Right renal pelvis (tissue), 4 donors: Measurements from ENCODE around the gene IPO5. TPM values are rescaled to one million over a fixed set of nuclear protein-coding genes. Genes with fewer than 3 reads are reported as not detected.
"Not testable (repeated sequence)": the region's sequence is repeated elsewhere in the genome, so short reads cannot be mapped to it uniquely, and the experiment has no call there.

Source experiments
- DNase-seq, 4 donors: peaks; one replicate each; pipeline ENCODE4 v3.0.0-alpha.2; 2013; ENCODE audit warnings: low read depth in 4 of 4, low spot score in 3 of 4, missing footprints in 1 of 4
- polyA plus RNA-seq, 4 donors: library from polyadenylated mRNA; unstranded; fragments of 120-200 nt; gene quantifications; one replicate each; pipeline ENCODE4 v1.2.1, GENCODE V29; 2013; ENCODE audit not compliant: insufficient read length in 4 of 4

IPO5 gene
- polyA plus RNA-seq, 4 donors = 160 to 180 (median 178) TPM

GRCh38 chr13:97948041-97948440 is 5.4 kb upstream of the IPO5 start:
- no peak for DNase-seq

DNA sequence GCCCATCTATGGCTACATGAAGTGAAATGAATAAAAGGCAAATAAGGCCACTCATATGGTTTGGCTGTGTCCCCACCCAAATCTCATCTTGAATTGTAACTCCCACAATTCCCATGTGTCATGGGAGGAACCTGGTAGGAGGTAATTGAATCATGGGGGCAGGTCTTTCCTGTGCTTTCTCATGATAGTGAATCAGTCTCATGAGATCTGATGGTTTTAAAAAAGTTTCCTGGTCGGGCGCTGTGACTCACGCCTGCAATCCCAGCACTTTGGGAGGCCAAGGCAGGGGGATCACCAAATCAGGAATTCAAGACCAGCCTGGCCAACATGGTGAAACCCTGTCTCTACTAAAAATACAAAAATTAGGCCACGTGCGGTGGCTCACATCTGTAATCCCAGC is 4.2 kb upstream of the IPO5 start:
- DNase-seq = not testable (repeated sequence)

DNA sequence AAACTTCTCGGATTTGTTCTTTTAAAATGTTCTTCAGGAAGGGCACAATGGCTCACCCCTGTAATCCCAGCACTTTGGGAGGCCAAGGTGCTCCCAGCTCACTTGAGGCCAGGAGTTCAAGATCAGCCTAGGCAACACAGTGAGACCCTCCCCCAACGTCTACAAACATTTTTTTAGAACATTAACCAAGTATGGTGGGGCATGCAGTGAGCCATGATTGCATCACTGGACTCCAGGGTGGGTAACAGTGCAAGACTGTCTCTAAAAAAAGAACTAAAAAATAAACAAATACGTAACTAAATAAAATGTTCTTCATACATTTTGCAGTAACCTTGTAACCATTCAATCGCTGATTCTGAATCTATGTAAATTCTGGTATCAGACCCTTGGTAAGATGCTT is 2.1 kb upstream of the IPO5 start:
- DNase-seq = no peak

DNA sequence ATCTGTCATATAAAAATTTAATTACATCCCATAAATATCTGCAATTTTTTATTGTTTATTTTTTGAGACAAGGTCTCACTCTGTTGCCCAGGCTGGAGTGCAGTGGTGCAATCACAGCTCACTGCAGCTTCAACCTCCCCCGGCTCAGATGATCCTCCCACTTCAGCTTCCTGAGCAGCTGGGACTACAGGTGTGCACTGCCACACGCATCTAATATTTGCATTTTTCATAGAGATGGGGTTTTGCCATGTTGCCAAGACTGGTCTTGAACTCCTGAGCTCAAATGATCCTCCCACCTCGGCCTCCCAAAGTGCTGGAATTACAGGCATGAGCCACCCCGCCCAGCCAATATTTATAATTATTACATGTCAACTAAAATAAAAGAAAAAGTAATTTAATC is 644 bp upstream of the IPO5 start:
- DNase-seq = not testable (repeated sequence)

DNA sequence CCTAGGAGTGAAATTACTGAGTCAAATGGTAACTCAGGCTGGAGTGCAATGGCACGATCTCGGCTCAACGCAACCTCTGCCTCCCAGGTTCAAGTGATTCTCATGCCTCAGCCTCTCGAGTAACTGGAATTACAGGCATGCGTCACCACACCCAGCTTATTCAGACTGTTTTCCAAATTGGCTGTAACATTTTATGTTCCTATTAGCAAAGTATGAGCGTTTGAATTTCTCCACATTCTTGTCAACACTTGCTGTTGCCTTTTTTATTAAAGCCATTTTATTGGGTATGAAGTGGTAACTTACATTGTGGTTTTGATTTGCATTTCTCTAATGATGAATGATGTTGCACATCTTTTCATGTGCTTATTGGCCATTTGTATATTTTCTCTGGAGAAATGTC is 7.9 kb downstream of the IPO5 start:
- no peak for DNase-seq

DNA sequence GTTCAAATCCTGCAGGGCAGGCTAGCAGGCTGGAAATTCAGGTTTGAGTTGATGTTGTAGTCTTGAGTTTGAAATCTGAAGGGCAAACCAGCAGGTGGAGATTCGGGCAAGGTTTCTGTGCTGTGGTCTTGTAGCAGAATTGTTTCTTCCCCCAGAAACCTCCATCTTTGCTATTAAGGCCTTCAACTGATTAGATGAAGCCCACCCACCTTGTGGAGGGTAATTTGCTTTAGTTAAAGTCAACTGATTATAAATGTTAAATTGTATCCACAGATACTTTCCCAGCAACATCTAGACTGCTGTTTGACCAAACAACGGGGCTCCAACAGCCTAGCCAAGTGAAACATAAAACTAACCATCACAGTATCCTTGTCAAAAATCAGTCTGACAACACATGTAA is 9.4 kb downstream of the IPO5 start:
- DNase-seq = no peak

- DNase-seq = no peak
These were observed 13.8 kb downstream of the IPO5 start for GRCh38 chr13:97967226-97967625.

- no peak for DNase-seq
These were observed 14.5 kb downstream of the IPO5 start for GRCh38 chr13:97967948-97968347.

DNA sequence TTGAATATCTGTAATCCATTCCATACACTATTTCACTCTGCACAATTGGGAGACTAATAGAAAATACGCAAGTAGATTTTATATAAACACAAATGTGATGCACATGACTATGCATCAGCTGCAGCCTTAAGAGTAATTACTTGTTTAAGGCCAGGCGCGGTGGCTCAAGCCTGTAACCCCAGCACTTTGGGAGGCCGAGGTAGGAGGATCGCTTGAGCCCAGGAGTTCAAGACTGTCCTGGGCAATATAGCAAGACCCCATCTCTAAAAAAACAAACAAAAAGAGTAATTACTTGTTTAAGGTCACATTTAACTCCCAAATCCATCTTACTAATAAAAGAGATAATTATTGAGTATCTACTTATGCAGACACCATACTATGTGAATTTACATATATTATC is 18.0 kb downstream of the IPO5 start:
- DNase-seq = no peak

- DNase-seq = no peak
These were observed 21.3 kb downstream of the IPO5 start for GRCh38 chr13:97974773-97975172.

DNA sequence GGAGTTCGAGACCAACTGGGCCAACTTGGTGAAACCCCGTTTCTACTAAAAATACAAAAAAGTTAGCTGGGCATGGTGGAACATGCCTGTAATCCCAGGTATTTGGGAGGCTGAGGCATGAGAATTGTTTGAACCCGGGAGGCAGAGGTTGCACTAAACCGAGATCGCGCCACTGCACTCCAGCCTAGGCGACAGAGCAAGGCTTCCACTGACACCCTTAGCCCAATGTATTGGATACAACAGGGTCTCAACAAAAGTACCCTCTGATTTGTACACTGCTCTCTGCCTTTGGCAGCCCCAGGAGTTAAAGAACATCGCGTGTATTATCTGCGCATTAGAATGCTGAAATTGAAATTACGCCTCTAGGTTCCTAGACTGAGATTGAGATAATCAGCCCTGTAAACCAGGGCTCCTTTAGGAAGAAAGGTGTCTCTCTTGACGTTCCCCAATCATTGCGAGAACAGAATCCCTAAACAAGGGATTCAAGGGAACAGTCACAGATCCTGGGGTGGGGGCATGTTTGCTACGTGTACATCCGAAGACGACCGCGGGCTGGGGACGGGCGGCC is 21.9 kb downstream of the IPO5 start:
- peak in 1 of 4 donors; percentile 16 for DNase-seq

DNA sequence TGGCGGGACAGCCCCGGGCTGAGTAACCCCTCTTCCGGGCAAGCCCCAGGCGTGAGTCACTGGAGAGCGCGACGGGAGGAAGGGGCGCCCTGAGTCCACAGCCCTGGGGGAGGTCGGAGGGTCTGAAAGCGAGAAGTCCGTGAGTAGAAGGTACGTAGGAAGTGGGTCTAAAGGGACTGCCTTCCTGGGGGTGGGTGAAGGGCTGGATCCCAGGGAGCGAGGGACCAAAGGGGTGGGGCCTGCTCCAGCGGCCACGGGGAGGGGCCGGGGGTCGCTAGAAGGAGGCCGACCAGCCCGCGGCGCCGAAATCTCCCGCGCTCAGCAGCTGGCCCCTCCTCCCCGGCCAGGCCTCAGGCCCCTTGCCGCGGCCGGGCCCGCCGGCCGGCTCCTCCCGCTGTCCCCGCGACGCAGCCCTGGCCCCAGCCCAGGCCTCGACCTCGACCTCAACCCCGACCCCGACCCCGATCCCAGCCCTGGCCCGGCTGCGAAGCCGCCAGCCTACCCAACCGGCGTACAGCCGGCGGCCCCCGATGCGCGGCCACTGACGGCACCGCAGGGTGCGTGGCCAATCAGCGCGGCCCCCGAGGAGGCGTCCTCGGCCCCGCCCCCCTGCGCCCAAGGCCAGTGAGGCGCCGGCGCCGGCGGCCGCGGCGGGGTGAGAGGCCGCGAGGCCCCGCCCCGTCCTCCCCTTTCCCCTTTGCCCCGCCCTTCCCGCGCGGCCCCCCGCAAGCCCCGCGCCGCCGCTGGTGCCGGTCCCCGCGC is 22.6 kb downstream of the IPO5 start:
- peak; percentile 75 to 85 (median 81) for DNase-seq

DNA sequence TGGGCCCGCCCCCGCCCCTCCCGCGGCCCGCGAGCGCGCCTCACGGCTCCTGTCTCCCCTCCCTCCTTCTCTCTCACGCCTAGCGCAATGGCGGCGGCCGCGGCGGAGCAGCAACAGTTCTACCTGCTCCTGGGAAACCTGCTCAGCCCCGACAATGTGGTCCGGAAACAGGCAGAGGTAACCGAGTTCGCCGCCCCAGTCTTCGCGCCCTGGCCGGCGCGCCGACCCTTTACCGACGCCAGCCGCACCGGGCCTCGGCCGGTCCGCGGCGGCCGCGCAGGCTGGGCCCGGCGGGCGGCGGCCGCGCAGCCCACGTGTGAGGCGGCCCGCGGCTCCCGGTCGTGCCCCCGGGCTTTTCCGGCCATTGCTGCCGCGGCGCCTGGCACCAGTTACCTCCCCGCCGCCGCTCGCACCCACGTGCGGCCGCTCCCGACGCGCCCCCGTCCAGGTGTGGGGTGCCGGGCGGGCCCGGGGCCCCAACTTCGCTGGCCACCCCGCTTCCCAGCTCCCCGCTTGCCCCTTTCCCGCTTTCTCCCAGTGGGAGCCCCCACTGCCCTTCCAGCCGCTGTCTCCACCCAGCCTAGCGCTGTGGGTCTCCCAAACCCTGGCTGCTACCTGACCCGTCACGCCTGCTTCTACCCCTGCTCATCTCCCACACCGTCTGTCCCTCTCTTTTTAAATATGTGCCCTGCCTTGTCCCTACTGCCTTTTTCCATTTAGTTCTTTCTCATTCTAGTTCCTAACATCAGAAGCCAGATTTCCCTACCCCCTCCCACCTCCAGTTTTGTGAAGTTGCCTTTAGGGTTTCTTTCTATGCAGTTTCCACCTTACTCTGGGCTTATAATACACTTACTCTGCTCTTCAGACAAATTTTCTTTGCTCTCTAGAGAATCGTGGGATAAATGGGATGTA is 23.4 kb downstream of the IPO5 start:
- DNase-seq = peak in 2 of 4 donors; percentile 5 to 60

DNA sequence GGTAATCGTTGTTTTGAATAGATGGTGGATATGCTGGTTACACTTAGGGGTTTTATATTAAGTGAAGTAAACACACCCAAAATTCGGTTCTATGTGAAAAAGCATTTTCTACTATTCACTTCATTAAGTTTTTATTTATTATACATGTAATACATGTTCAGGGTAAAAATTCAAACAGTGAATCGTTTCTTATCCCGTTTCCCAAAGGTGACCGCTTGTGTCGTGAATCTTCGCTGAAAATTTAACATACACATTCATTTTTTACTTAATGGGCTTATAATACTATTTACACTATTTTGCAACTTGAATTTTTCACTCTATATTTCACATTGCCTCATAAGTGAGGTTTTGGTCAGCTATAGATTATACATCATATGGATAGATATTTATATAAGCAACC is 24.5 kb downstream of the IPO5 start:
- DNase-seq = no peak

DNA sequence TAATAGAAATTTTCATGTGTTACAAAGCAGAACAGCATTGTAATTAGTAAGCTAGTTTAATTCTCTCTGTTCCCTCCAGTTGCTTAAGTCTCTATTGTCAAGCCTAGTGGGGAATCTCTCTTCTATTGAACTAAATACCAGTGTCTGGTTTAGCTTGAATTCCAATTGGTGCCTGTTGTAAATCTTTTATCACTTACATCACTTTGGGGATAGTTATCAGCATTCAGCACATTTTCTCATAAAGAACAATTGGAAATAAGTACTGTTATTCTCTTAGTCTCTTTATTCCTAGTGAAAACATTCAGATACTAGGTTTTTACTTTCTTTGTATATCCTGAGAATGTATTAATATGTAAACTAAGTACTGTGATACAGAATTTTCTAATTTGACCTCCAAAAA is 25.2 kb downstream of the IPO5 start:
- no peak for DNase-seq

DNA sequence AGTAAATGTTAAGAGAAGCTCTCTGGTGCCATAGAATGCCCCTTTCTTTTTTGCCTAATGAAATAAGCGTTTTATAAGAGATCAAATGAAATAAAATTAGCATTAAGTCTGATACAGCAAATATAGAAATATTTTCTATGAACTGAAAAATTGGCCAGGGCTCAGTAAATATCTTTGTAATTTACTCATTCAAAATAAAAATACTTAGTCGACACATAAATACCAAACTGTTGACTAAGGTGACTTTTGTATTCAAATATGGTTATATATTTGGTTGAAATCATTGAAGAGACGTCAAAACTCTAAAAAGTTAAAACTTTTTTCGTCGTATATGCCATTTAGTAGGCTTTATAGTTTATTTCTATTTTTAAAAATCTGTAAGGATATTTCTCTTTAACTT is 25.6 kb downstream of the IPO5 start:
- DNase-seq = no peak

DNA sequence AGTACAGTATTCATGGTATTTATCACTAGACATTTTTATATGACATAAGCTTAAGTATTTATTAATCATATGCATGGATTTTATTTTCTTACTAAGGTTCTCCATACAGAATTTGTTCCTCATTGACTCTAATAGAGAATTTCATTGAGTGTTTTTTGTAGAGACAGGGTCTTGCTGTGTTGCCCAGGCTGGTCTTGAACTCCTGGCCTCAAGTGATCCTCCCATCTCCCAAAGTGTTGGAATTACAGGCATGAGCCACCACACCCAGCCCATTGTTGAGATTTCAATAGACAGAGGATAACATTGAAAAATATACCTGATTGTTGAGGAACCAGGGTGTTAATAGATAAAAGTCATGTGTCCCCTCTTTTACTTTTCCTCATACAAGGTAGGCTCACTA is 26.1 kb downstream of the IPO5 start:
- no peak for DNase-seq

- DNase-seq = no peak
These were observed 28.8 kb downstream of the IPO5 start for GRCh38 chr13:97982286-97982685.

DNA sequence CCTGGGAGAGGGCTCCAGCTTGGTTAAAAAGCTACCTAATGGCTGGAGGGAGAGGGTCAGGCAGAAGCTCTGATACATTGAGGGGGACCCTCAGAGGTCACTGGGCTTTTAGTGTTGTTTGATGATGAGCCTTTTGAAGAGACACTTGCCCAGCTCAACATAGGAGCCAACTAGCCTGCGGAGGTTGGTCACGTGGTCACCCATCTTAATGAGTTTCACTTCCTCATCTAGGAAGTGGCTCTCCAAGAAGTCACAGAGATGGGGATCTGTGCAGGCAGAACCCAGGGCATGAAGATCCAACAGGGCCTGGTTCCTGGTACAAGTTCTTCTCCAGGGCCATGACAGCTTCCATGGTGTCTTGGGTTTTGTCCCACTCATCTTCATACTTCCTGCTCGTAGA is 33.4 kb downstream of the IPO5 start:
- DNase-seq = no peak

DNA sequence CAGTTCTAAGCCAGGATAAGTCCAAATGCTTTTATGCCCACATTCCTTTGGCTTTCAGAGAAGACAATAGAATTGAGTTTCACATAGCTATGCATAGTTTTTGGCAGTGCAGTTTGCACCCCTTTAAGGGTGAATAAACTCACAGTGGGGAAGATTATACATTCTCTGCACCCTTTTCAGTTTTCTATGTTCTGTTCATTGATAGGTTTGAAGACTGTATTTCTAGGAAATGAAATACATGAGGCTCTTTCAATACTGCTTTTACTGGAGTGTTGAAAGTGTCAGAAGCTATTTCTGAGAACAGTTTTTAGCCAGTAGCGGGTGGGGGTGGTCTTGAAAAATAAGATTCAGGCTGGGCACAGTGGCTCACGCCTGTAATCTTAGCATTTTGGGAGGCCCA is 46.2 kb downstream of the IPO5 start:
- DNase-seq = no peak

- DNase-seq = no peak
These were observed 50.6 kb downstream of the IPO5 start for GRCh38 chr13:98004107-98004506.

GRCh38 chr13:98004997-98005396 is 51.5 kb downstream of the IPO5 start:
- DNase-seq = not testable (repeated sequence)
